Measurements from ENCODE around the gene FREM1. TPM values are rescaled to one million over a fixed set of nuclear protein-coding genes. Genes with fewer than 3 reads are reported as not detected.

Gene FREM1
- total RNA-seq, 1 experiment from 2014 or later, result 1.2 TPM

DNA sequence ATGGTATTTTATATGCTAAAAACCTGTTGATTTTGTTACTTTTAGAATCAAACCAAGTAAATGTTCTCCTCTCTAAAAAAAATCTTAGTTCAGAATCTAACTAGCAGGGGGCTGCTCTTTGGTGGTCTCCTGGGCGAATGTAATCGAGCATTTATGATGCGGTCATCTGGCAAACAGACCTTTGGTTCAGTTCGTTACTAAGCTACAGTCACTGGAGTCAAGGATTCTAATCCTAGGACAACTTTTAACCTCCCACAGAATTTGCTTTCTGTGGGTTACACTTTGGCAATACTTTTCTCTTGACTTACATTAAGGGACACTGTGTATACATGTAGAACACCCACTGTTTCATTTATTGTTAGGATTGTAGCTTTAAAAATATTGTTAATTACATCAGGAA is 26.3 kb upstream of the FREM1 start:
- Histone ChIP-seq H3K9me3 (ENCODE audit: low read length) (no peaks in the 10 kb centered on the region), H3K4me1 (ENCODE audit: insufficient read depth, low read length) (no peaks in the 10 kb centered on the region), H3F3A (ENCODE audit: low read length, unreplicated experiment) (no peaks in the 10 kb centered on the region), H4K20me1 (ENCODE audit: low read length) (no peaks in the 10 kb centered on the region), H3K9me2 (replicated peaks; ENCODE audit: low read length) (no peaks in the 10 kb centered on the region), H2AFZ (ENCODE audit: low read length) (no peak overlapping the region), H3K4me2 (ENCODE audit: low read length) (no peak overlapping the region), H3K4me3 (ENCODE audit: low read length) (no peak overlapping the region), H3K9ac (ENCODE audit: low read length) (no peak overlapping the region), H3K27me3 (ENCODE audit: low read length) (no peaks in the 10 kb centered on the region), H3K79me2 (ENCODE audit: low read length) (no peaks in the 10 kb centered on the region), H3K27ac (ENCODE audit: low read length) (no peak overlapping the region), H3K36me3 (ENCODE audit: low read depth, low read length) (no peaks in the 10 kb centered on the region)
- intact Hi-C loops (cut with micrococcal nuclease), result no loop called here
- DNase-seq (no peak), ATAC-seq (no peak)
- BruUV-seq (replicated peaks), result no TSS peak
- ChIA-PET POLR2A (ENCODE audit: unreplicated experiment) (no interaction called here), CTCF (no interaction called here)
- TF ChIP-seq EZH2 (IDR thresholded peaks at IDR 0.05; ENCODE audit: low read length, unreplicated experiment), result no peak
- TF ChIP-seq, protein P1, sequence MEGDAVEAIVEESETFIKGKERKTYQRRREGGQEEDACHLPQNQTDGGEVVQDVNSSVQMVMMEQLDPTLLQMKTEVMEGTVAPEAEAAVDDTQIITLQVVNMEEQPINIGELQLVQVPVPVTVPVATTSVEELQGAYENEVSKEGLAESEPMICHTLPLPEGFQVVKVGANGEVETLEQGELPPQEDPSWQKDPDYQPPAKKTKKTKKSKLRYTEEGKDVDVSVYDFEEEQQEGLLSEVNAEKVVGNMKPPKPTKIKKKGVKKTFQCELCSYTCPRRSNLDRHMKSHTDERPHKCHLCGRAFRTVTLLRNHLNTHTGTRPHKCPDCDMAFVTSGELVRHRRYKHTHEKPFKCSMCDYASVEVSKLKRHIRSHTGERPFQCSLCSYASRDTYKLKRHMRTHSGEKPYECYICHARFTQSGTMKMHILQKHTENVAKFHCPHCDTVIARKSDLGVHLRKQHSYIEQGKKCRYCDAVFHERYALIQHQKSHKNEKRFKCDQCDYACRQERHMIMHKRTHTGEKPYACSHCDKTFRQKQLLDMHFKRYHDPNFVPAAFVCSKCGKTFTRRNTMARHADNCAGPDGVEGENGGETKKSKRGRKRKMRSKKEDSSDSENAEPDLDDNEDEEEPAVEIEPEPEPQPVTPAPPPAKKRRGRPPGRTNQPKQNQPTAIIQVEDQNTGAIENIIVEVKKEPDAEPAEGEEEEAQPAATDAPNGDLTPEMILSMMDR (conservative IDR thresholded peaks at IDR 0.05; ENCODE audit: low read depth, low read length), result no peak
- TF ChIP-seq EZH2phosphoT487 (IDR thresholded peaks at IDR 0.05; ENCODE audit: borderline replicate concordance, low read length), result no peak

DNA sequence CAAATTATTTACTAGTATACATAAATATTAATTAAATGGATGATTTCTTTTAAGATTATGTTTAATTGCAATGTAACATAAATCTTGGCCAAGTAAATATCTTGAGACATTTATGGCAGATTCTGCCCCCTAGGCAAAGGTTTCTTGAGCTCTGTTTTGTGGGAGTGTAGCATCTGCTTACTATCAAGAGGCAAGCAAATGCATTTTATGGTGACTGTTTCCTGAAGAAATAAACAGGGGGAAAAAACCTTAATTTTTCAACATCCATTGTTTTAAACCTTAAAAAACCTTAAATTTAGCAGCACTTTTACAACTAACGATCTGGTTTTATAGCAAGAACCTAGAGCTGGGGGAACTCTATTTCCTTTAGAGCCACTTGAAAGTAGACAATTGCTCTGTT is 25.7 kb upstream of the FREM1 start:
- Histone ChIP-seq H3F3A (ENCODE audit: low read length, unreplicated experiment) (no peaks in the 10 kb centered on the region), H4K20me1 (ENCODE audit: low read length) (no peaks in the 10 kb centered on the region), H3K4me3 (ENCODE audit: low read length) (no peak overlapping the region), H3K27me3 (ENCODE audit: low read length) (no peaks in the 10 kb centered on the region), H3K9me2 (replicated peaks; ENCODE audit: low read length) (no peaks in the 10 kb centered on the region), H3K9me3 (ENCODE audit: low read length) (no peaks in the 10 kb centered on the region), H3K4me1 (ENCODE audit: insufficient read depth, low read length) (no peaks in the 10 kb centered on the region), H3K27ac (ENCODE audit: low read length) (no peak overlapping the region), H3K36me3 (ENCODE audit: low read depth, low read length) (no peaks in the 10 kb centered on the region), H3K9ac (ENCODE audit: low read length) (no peak overlapping the region), H3K4me2 (ENCODE audit: low read length) (no peak overlapping the region), H3K79me2 (ENCODE audit: low read length) (no peaks in the 10 kb centered on the region), H2AFZ (ENCODE audit: low read length) (no peak overlapping the region)
- TF ChIP-seq EZH2 (IDR thresholded peaks at IDR 0.05; ENCODE audit: low read length, unreplicated experiment) (no peak), EZH2phosphoT487 (IDR thresholded peaks at IDR 0.05; ENCODE audit: borderline replicate concordance, low read length) (no peak)
- TF ChIP-seq, protein P1 (conservative IDR thresholded peaks at IDR 0.05; ENCODE audit: low read depth, low read length), result no peak
- ChIA-PET CTCF (no interaction called here), POLR2A (ENCODE audit: unreplicated experiment) (no interaction called here)
- BruUV-seq (replicated peaks), result no TSS peak
- intact Hi-C loops (cut with micrococcal nuclease), result no loop called here
- DNase-seq (no peak), ATAC-seq (no peak)

GRCh38 chr9:14935106-14935751 is 25.0 kb upstream of the FREM1 start:
- Histone ChIP-seq H3K9me2 (replicated peaks; ENCODE audit: low read length) (no peaks in the 10 kb centered on the region), H2AFZ (ENCODE audit: low read length) (no peak overlapping the region), H3K27me3 (ENCODE audit: low read length) (no peaks in the 10 kb centered on the region), H3K4me1 (ENCODE audit: insufficient read depth, low read length) (no peaks in the 10 kb centered on the region), H3K4me2 (ENCODE audit: low read length) (no peak overlapping the region), H3K79me2 (ENCODE audit: low read length) (no peaks in the 10 kb centered on the region), H3K4me3 (ENCODE audit: low read length) (no peak overlapping the region), H3K27ac (ENCODE audit: low read length) (no peak overlapping the region), H4K20me1 (ENCODE audit: low read length) (no peaks in the 10 kb centered on the region), H3F3A (ENCODE audit: low read length, unreplicated experiment) (no peaks in the 10 kb centered on the region), H3K9me3 (ENCODE audit: low read length) (no peaks in the 10 kb centered on the region), H3K9ac (ENCODE audit: low read length) (no peak overlapping the region), H3K36me3 (ENCODE audit: low read depth, low read length) (no peaks in the 10 kb centered on the region)
- CTCF ChIA-PET, result no interaction called here
- POLR2A ChIA-PET (ENCODE audit: unreplicated experiment), result no interaction called here
- intact Hi-C loops (cut with micrococcal nuclease), result no loop called here
- TF ChIP-seq EZH2phosphoT487 (IDR thresholded peaks at IDR 0.05; ENCODE audit: borderline replicate concordance, low read length) (no peak), EZH2 (IDR thresholded peaks at IDR 0.05; ENCODE audit: low read length, unreplicated experiment) (no peak)
- TF ChIP-seq, protein P1 (conservative IDR thresholded peaks at IDR 0.05; ENCODE audit: low read depth, low read length), result no peak
- no peak for DNase-seq
- no TSS peak for BruUV-seq (replicated peaks)
- no peak for ATAC-seq

All from PC-3 (cell line).